Spinal cord (tissue), 10 donors: Measurements from ENCODE around the gene OGG1. TPM values are rescaled to one million over a fixed set of nuclear protein-coding genes. Genes with fewer than 3 reads are reported as not detected.

Experiments
- DNase-seq, 6 donors: peaks; one replicate each; pipeline versions ENCODE4 v3.0.0 to v3.0.0-alpha.2; 2013 to 2015; ENCODE audit warnings: low spot score in 6 of 6, low read depth in 4 of 6
- H3K27ac ChIP-seq: one replicate; pipeline ENCODE4 v1.5.1; 2013; ENCODE audit warnings: low read depth, low read length, control low read depth
- H3K27me3 ChIP-seq: one replicate; pipeline ENCODE4 v1.6.1; 2013; ENCODE audit warnings: low read length; ENCODE audit not compliant: control insufficient read depth, insufficient read depth
- H3K36me3 ChIP-seq: one replicate; pipeline ENCODE4 v1.6.1; 2013; ENCODE audit warnings: low read length; ENCODE audit not compliant: control insufficient read depth, insufficient read depth
- H3K4me1 ChIP-seq: one replicate; pipeline ENCODE4 v1.6.1; 2013; ENCODE audit warnings: low read length; ENCODE audit not compliant: control insufficient read depth, insufficient read depth
- H3K4me3 ChIP-seq: one replicate; pipeline ENCODE4 v1.5.1; 2013; ENCODE audit warnings: low read depth, low read length, control low read depth
- H3K9me3 ChIP-seq: one replicate; pipeline ENCODE4 v1.6.1; 2013; ENCODE audit warnings: low read length; ENCODE audit not compliant: control insufficient read depth, insufficient read depth
- WGBS: methylation state at CpG from one replicate; pipeline ENCODE4 v1.1.5; 2013; ENCODE audit warnings: missing lambda C conversion rate; ENCODE audit not compliant: insufficient coverage; 5-methylcytosine and 5-hydroxymethylcytosine counted together
- long read RNA-seq, 4 donors: transcript quantifications; one replicate each; lab custom pipeline, GENCODE V29; 2026
- polyA plus RNA-seq, 2 donors: library from polyadenylated mRNA; unstranded; fragments of 120-200 nt; gene quantifications; one replicate each; pipeline ENCODE4 v1.2.1, GENCODE V29; 2013; ENCODE audit not compliant: insufficient read length in 2 of 2
- total RNA-seq, 2 donors: library from RNA; depleted of rRNA in 1 of 2; stranded (reverse); fragments of 120-200 nt in 1 of 2; fragments of >200 nt in 1 of 2; gene quantifications; one replicate each; pipeline versions ENCODE4 v1.2.3 to v1.2.4, GENCODE V29; 2013 to 2014
- donor health status: healthy.

The OGG1 gene
- total RNA-seq (10 to 100 TPM; 25.8 to 42.4 TPM), polyA plus RNA-seq (10 to 100 TPM; 46.1 to 57.8 TPM)
- long read RNA-seq, donor 1, full-length matches to known transcripts = 59 of 91 reads
- long read RNA-seq, donor 1, partial matches to known transcripts = 13 of 91 reads
- long read RNA-seq, donor 1, other reads (novel, unspliced or antisense) = 19 of 91 reads
- long read RNA-seq, donor 2, full-length matches to known transcripts = 21 of 36 reads
- long read RNA-seq, donor 2, partial matches to known transcripts = 0 of 36 reads
- long read RNA-seq, donor 2, other reads (novel, unspliced or antisense) = 15 of 36 reads
- long read RNA-seq, donor 3, full-length matches to known transcripts = 13 of 38 reads
- long read RNA-seq, donor 3, partial matches to known transcripts = 10 of 38 reads
- long read RNA-seq, donor 3, other reads (novel, unspliced or antisense) = 15 of 38 reads
- long read RNA-seq, donor 4, full-length matches to known transcripts = 80 of 137 reads
- long read RNA-seq, donor 4, partial matches to known transcripts = 36 of 137 reads
- long read RNA-seq, donor 4, other reads (novel, unspliced or antisense) = 21 of 137 reads

DNA sequence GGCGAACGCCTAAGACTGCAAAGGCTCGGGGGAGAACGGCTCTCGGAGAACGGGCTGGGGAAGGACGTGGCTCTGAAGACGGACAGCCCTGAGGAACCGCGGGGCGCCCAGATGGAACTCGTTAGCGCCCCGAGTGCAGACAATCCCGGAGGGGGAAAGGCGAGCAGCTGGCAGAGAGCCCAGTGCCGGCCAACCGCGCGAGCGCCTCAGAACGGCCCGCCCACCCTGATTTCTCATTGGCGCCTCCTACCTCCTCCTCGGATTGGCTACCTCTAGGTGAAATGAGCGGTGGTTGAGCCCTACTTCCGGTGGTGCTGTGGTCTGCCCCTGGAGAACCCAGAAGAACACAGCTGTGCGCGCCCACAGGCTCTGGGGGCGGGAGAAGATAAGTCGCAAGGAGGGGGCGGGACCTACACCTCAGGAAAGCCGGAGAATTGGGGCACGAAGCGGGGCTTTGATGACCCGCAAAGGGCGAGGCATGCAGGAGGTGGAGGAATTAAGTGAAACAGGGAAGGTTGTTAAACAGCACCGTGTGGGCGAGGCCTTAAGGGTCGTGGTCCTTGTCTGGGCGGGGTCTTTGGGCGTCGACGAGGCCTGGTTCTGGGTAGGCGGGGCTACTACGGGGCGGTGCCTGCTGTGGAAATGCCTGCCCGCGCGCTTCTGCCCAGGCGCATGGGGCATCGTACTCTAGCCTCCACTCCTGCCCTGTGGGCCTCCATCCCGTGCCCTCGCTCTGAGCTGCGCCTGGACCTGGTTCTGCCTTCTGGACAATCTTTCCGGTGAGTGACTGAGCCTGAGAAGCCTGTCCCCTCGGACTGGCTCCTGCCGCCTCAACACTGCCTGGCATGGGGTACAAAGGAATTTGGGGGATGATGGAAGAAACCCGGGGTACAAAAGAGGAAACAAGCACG, at the start of gene OGG1:
TSS of gene OGG1 (plus strand) at position 308 of the 911 bp plus-strand sequence. CDS start at position 643, 335 bp downstream.
- DNase-seq = peak; percentile 91 to 99 (median 96)
- H3K36me3 ChIP-seq = peaks cover 66% of the 10 kb centered on the region
- under 1% methylated on average over 59 of the region's 60 CpGs for WGBS
- H3K4me3 ChIP-seq = peak within 1 kb of the TSS; percentile 91
- peak within 1 kb of the TSS; percentile 97 for H3K27ac ChIP-seq
- H3K27me3 ChIP-seq = no peaks in the 10 kb centered on the region
- peaks cover 32% of the 10 kb centered on the region for H3K4me1 ChIP-seq
- H3K9me3 ChIP-seq = no peaks in the 10 kb centered on the region

DNA sequence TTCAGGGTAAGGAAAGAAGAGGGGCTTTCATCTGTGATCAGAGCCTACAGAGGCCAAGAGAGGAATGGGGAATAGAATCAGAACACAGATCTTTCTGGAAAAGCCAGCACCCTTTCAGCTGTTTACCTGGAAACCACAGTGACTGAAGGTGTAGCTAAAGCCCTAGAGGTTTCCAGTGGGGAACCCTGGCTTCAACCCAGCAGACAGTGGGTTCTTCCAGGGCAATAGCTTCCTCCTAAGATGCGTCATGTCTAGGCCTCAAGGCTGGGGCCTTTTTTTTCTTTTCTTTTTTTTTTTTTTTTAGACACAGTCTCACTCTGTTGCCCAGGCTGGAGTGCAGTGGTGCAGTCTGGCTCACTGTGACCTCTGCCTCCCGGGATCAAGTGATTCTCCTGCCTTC, 49.2 kb upstream of the OGG1 start:
- H3K4me3 ChIP-seq = no peak overlapping the region
- no peak overlapping the region for H3K27ac ChIP-seq
- no peaks in the 10 kb centered on the region for H3K9me3 ChIP-seq
- peaks cover 14% of the 10 kb centered on the region for H3K4me1 ChIP-seq
- H3K36me3 ChIP-seq = peaks cover 59% of the 10 kb centered on the region
- DNase-seq = no peak
- peaks cover 16% of the 10 kb centered on the region for H3K27me3 ChIP-seq
- whole genome bisulfite sequencing = 100% methylated on average over 2 of the region's 2 CpGs

DNA sequence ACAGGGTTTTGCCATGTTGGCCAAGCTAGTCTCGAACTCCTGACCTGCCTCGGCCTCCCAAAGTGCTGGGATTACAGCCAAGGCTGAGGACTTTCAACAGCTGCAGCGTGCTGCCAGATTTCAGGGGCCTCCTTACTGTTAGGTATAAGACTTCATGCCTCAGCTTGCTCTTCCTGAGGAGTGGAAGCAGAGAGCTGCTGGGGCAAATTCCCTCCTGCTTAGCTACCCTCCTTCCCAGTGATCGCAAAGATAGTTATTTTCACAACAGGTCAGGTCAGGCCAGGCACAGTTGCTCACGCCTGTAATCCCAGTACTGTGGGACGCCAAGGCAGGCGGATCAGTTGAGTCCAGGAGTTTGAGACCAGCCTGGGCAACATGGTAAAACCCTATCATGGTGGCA, 48.7 kb upstream of the OGG1 start:
- Histone ChIP-seq H3K9me3 (no peaks in the 10 kb centered on the region), H3K27ac (no peak overlapping the region), H3K4me1 (peaks cover 14% of the 10 kb centered on the region), H3K27me3 (peaks cover 16% of the 10 kb centered on the region), H3K4me3 (no peak overlapping the region), H3K36me3 (peaks cover 54% of the 10 kb centered on the region)
- 95% methylated on average over 7 of the region's 7 CpGs for WGBS
- DNase-seq = no peak

DNA sequence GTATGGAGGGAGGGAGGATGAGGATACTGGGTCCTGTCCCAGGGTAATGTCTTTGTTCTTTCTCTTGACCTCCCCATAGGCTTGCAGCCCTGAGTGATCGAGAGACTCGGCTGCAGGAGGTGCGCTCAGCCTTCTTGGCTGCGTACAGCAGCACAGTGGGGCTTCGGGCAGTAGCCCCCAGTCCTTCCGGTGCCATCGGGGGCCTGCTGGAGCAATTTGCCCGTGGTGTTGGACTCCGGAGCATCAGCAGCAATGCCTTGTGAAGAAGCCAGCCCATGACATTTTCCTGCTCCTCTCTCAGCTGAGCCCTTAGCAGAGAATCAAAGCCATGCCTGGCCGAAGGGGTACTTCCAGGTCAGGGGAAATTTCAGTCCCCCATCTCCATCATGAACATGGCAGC, 48.0 kb upstream of the OGG1 start:
- Histone ChIP-seq H3K4me1 (peaks cover 14% of the 10 kb centered on the region), H3K9me3 (no peaks in the 10 kb centered on the region), H3K36me3 (peaks cover 47% of the 10 kb centered on the region), H3K27ac (no peak overlapping the region), H3K27me3 (peaks cover 16% of the 10 kb centered on the region), H3K4me3 (no peak overlapping the region)
- DNase-seq = no peak
- 96% methylated on average over 10 of the region's 10 CpGs for WGBS

DNA sequence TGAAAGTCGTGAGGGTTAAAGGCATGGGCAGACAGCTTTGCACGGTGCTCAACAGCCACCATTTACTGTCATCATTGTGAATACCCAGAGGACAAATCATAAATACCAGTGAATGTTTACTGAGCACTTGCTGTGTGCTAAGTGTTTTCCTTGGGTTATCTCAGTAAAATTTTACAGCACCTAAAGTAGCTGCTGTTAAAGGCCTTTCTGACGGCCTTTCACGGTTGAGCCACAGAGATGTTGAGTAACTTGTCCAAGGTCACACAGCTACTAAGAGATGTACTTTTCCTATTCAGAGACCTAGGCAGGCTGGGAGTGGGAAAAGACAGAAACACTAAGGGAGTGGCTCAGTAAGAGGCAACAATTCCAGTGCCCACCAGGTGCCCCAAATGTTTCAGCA, 46.5 kb upstream of the OGG1 start:
- H3K4me3 ChIP-seq = no peak overlapping the region
- no peak for DNase-seq
- H3K9me3 ChIP-seq = no peaks in the 10 kb centered on the region
- peaks cover 14% of the 10 kb centered on the region for H3K4me1 ChIP-seq
- peaks cover 18% of the 10 kb centered on the region for H3K27me3 ChIP-seq
- no peak overlapping the region for H3K27ac ChIP-seq
- H3K36me3 ChIP-seq = peaks cover 32% of the 10 kb centered on the region
- 92% methylated on average over 2 of the region's 4 CpGs for WGBS

DNA sequence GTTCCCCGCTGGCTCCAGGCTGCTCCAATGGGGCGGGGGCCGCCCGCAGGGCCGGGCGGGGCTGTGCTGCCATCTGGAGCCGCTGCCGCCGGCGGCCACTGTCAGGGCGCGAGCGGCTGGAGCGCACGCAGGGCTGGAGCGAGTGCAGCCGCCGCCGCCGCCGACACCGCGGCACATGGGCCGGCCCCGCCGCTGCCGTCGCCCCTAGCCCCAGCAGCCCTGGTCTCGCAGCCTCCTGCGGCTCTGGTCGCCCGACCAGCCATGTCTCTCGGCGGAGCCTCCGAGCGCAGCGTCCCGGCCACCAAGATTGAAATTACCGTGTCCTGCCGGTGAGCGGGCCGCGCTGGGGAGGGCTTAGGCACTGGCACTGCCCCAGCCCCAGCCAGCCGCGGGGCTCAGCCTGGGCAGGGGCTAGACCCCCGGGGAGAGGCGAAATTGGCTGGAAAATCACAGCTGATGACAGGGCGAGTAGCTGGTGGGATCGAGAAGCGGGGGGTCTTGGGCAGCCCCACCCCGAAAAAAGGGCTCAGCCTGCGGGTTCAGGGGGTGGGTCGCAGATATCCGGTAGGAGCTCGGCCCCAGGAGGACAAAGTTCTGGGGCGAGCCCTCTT, 45.9 kb upstream of the OGG1 start, which contains the start of gene CPNE9:
TSS of gene CPNE9 (plus strand) at position 98 of the 611 bp plus-strand sequence. CDS start at position 262, 164 bp downstream.
- peaks cover 18% of the 10 kb centered on the region for H3K27me3 ChIP-seq
- DNase-seq = peak in 1 of 6 donors; percentile 25
- WGBS = under 1% methylated on average over 56 of the region's 56 CpGs
- no peak within 1 kb of the TSS for H3K27ac ChIP-seq
- H3K4me1 ChIP-seq = peaks cover 14% of the 10 kb centered on the region
- peaks cover 26% of the 10 kb centered on the region for H3K36me3 ChIP-seq
- H3K9me3 ChIP-seq = no peaks in the 10 kb centered on the region
- H3K4me3 ChIP-seq = peak within 1 kb of the TSS; percentile 27

DNA sequence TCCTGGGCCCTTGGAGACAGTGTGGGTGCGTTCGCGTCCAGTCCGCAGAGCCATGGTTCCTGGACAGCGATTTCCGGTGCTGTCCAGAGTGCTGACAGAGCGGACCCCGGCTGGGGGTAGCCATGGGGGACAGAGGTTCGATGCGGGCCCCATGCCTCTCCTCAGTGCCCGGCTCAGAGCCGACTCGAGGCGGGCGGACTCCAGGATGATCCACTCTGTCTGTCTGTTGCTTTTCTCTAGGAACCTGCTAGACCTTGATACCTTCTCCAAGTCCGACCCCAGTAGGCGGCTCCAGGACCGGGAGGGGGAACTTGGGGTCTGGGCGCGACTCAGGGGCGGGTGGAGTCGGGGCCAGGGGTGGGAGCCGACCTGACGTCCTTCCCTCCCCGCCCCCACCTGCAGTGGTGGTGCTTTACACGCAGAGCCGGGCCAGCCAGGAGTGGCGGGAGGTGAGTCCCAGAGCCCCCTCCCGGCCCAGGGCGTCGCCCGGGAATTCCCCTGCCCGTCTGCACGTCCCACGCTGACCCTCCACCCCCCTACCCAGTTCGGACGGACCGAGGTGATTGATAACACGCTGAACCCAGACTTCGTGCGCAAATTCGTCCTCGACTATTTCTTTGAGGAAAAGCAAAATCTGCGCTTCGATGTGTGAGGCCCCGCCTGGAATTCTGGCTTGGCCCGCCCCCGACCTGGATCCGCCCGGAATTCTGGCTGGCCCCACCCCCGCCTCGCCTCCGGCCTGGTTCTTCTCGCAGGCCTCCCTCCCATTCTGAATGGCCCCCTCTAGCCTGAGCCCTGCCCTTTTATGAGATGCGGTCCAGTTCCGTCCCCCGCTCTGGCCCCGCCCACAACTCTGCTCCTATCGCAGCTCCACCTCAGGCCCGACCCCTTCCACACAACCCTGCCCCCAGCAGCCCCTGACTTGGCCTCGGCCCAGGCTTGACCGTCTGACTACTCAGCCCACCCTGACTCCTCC, 45.1 kb upstream of the OGG1 start:
- Histone ChIP-seq H3K4me3 (peak overlapping the region; percentile 27), H3K4me1 (peaks cover 14% of the 10 kb centered on the region), H3K27ac (no peak overlapping the region), H3K9me3 (no peaks in the 10 kb centered on the region), H3K27me3 (peaks cover 18% of the 10 kb centered on the region), H3K36me3 (peaks cover 19% of the 10 kb centered on the region)
- WGBS = under 1% methylated on average over 62 of the region's 62 CpGs
- DNase-seq = peak in 2 of 6 donors; percentile 44 to 48

DNA sequence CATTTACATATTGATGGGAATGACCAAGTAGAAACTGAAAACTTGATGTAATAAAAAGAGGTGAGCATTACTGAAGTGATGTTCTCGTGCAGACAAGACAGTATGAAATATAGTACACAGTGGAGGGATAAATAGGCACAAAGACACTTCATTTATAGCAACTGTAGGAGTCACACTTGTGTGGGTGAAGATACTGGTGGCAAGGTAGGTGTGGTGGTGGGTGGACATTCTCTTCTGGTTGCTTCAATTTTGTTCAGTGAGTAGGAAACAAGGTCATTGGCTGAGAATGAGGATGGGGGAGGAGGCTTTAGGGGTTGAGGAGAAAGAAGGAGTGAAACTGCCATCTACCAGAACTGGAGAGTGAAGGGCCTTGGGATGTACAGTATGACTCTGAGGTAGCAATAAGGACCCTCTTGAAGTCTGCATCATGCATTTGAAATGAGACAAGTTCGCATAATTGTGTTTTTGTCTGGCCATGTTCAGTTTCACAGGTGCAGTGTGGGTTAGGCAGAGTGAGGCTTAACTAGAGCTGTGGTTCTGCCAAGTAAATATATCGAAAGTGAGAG, 39.5 kb upstream of the OGG1 start:
- WGBS = 68% methylated on average over 2 of the region's 3 CpGs
- no peaks in the 10 kb centered on the region for H3K36me3 ChIP-seq
- peaks cover 2% of the 10 kb centered on the region for H3K27me3 ChIP-seq
- no peak overlapping the region for H3K27ac ChIP-seq
- H3K4me3 ChIP-seq = no peak overlapping the region
- H3K4me1 ChIP-seq = no peaks in the 10 kb centered on the region
- no peaks in the 10 kb centered on the region for H3K9me3 ChIP-seq
- no peak for DNase-seq
